GOT3 (cell line): ENCODE measurements around the gene PPFIBP2.

ENCODE experiments used
- DNase-seq: peaks from one replicate; lab custom pipeline; 2025; ENCODE audit warnings: mixed read lengths; lab: John Stamatoyannopoulos, UW

PPFIBP2 gene

GRCh38 chr11:7513234-7514098, at the start of gene PPFIBP2:
Gene PPFIBP2 (plus strand): TSS chr11:7513999. CDS start chr11:7549476, 35,477 bp downstream.
- DNase-seq, result peak; percentile 20

- no peak for DNase-seq
These were observed 46.1 kb upstream of the PPFIBP2 start for GRCh38 chr11:7467652-7468051.

- no peak for DNase-seq
These were observed 44.4 kb upstream of the PPFIBP2 start for GRCh38 chr11:7469351-7469865.

GRCh38 chr11:7471071-7471470, 42.7 kb upstream of the PPFIBP2 start:
- DNase-seq, result no peak

- no peak for DNase-seq
These were observed 40.1 kb upstream of the PPFIBP2 start for GRCh38 chr11:7473717-7474116.

GRCh38 chr11:7480113-7480512, 33.7 kb upstream of the PPFIBP2 start:
- no peak for DNase-seq

- no peak for DNase-seq
These were observed 29.7 kb upstream of the PPFIBP2 start for GRCh38 chr11:7484131-7484530.

- no peak for DNase-seq
These were observed 29.2 kb upstream of the PPFIBP2 start for GRCh38 chr11:7484645-7485044.

GRCh38 chr11:7485186-7486097, 28.4 kb upstream of the PPFIBP2 start, which contains the start of gene OLFML1:
Gene OLFML1 (plus strand): TSS chr11:7485506. CDS start chr11:7485876, 370 bp downstream.
- no peak for DNase-seq

- no peak for DNase-seq
These were observed 27.6 kb upstream of the PPFIBP2 start for GRCh38 chr11:7486098-7486780.

GRCh38 chr11:7486781-7487140, 27.0 kb upstream of the PPFIBP2 start:
- DNase-seq, result no peak

GRCh38 chr11:7487360-7487759, 26.4 kb upstream of the PPFIBP2 start:
- DNase-seq, result no peak

- DNase-seq, result no peak
These were observed 25.1 kb upstream of the PPFIBP2 start for GRCh38 chr11:7488681-7489080.

GRCh38 chr11:7489376-7489775, 24.4 kb upstream of the PPFIBP2 start:
- DNase-seq, result no peak

- DNase-seq, result no peak
These were observed 23.7 kb upstream of the PPFIBP2 start for GRCh38 chr11:7490054-7490453.

GRCh38 chr11:7490535-7490934, 23.3 kb upstream of the PPFIBP2 start:
- DNase-seq, result no peak

- DNase-seq, result no peak
These were observed 21.5 kb upstream of the PPFIBP2 start for GRCh38 chr11:7492253-7492652.

- DNase-seq, result no peak
These were observed 20.1 kb upstream of the PPFIBP2 start for GRCh38 chr11:7493670-7494069.

- no peak for DNase-seq
These were observed 19.6 kb upstream of the PPFIBP2 start for GRCh38 chr11:7494086-7494745.

GRCh38 chr11:7495882-7496551, 17.8 kb upstream of the PPFIBP2 start:
- no peak for DNase-seq

- no peak for DNase-seq
These were observed 15.6 kb upstream of the PPFIBP2 start for GRCh38 chr11:7498193-7498592.
